Posterior cingulate gyrus (tissue), 11 donors: ENCODE measurements around the gene MST1R.
"Not testable (repeated sequence)": the region's sequence is repeated elsewhere in the genome, so short reads cannot be mapped to it uniquely, and the experiment has no call there.

Source experiments
- DNase-seq, 10 donors: peaks; one replicate each; pipeline versions ENCODE4 v3.0.0 to v3.0.0-alpha.2; 2020 to 2021; ENCODE audit warnings: mixed read lengths in 3 of 10
- intact Hi-C: fragments of 100-400 bp; cut with DNase I; formaldehyde crosslinking; loops from one replicate; pipeline ENCODE4 v1.15.1; 2023

Gene MST1R

GRCh38 chr3:49914906-49915305 lies 11.2 kb upstream of the MST1R start:
- intact Hi-C loops: no loop called here
- DNase-seq: no peak

- intact Hi-C loops: no loop called here
Observed at GRCh38 chr3:49912881-49913281, 9.2 kb upstream of the MST1R start.

GRCh38 chr3:49911611-49912010 lies 7.9 kb upstream of the MST1R start:
- DNase-seq: no peak
- intact Hi-C loops: no loop called here

More at GRCh38 chr3:49912881-49913281, 9.2 kb upstream of the MST1R start:
- peak in 1 of 10 donors; percentile 80 for DNase-seq

GRCh38 chr3:49911124-49911420 lies 7.4 kb upstream of the MST1R start:
- intact Hi-C loops: no loop called here
- DNase-seq: no peak

GRCh38 chr3:49910409-49911123 lies 6.9 kb upstream of the MST1R start:
- intact Hi-C loops: no loop called here
- DNase-seq: peak in 1 of 10 donors; percentile 80

- DNase-seq: no peak
- intact Hi-C loops: loop anchor here (10.0 kb wide), 1 partner anchor 204 kb away; no protein-coding TSS in a partner anchor
Observed at GRCh38 chr3:49908373-49909199, 4.9 kb upstream of the MST1R start.

GRCh38 chr3:49906073-49906743 lies 2.5 kb upstream of the MST1R start:
- intact Hi-C loops: loop anchor here (2.0 to 10.0 kb wide), 2 partner anchors 103 to 201 kb away; partner anchors contain the start of gene INKA1
- peak in 9 of 10 donors; percentile 23 to 94 (median 62) for DNase-seq

GRCh38 chr3:49904448-49904847 lies 775 bp upstream of the MST1R start:
- intact Hi-C loops: loop anchor here (5.0 to 10.0 kb wide), 2 partner anchors 62 to 200 kb away; no protein-coding TSS in a partner anchor
- not testable (repeated sequence) for DNase-seq

GRCh38 chr3:49902511-49903345 lies 945 bp downstream of the MST1R start:
- intact Hi-C loops: loop anchor here (5.0 to 10.0 kb wide), 2 partner anchors 60 to 198 kb away; no protein-coding TSS in a partner anchor
- DNase-seq: peak in 1 of 10 donors; percentile 86

- intact Hi-C loops: loop anchor here (5.0 to 10.0 kb wide), 2 partner anchors 59 to 197 kb away; no protein-coding TSS in a partner anchor
- no peak for DNase-seq
Observed at GRCh38 chr3:49901366-49902339, 2.0 kb downstream of the MST1R start.

DNA sequence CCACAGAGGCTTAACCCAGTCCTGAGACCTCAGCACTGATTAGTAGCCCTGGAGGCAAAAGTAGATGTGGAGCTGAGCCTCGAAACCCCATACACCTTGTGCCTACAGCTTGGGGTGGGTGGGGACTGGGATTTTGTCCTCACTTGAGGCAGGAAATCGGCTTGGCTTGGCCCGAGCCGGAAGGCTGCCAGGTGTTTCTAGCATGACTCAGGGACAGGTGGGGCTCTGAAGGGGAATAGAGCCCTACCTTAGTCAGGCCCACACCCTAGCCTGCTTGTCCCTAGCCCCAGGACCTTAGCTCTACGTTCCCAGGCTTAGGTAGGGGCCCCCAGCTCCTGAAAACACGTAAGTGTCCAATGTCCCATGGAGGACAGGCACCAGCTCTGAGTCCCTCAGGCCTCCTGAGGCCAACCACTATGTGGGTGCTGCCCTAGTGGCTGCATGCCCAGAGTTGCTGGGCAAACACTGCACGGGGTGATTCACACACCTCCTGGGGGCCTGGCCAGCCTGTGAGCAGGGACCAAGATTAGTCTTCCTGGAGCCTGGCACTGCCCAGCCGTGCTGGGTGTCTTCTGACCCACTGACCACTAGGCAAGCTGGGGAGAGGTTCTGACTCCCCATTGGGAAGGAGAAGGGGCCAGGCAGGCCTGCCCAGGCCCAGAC lies 3.1 kb downstream of the MST1R start:
- DNase-seq: peak in 2 of 10 donors; percentile 27 to 88
- intact Hi-C loops: loop anchor here (5.0 to 10.0 kb wide), 2 partner anchors 58 to 196 kb away; no protein-coding TSS in a partner anchor

GRCh38 chr3:49899815-49900214 lies 3.9 kb downstream of the MST1R start:
- DNase-seq: peak in 1 of 10 donors; percentile 19
- intact Hi-C loops: loop anchor here (5.0 to 10.0 kb wide), 2 partner anchors 58 to 195 kb away; no protein-coding TSS in a partner anchor

DNA sequence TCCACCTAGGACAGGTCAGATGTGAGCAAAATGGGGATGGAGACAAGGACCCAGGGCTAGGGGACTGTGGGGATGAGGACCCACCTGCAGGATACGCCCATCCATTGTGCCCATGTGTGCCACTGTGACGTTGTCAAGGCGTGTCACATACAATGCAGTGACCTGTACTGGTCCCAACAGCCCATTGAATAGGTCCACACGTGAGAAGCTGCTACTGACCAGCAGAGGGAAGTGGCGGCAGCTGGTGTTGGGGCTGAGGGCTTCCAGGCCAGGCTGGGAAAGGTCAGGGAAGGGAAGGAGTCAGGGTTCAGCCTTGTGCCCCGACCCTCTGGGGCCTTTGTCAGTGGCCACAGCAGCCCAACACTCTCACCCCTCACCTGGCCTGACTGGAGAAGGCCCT lies 4.7 kb downstream of the MST1R start:
- intact Hi-C loops: no loop called here

DNA sequence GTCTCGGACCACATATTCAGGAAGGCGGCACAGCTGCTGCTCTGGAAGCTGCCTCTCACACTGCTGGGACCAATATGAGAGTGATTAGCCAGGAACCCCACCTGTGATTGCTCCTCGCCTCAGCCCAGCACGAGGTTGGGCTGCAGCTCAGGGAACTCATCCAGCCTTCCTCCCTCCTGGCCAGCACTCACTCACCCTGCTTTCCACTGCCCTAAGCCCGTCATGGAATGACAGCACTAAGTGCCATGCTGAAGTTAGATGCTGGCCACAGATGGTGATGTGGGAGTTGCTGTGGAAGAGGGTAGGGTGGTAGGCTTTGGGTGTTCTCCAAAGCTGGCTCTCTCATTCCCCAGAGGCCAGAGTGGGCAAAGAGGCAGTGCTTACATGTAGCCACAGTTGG lies 7.3 kb downstream of the MST1R start:
- DNase-seq: peak in 6 of 10 donors; percentile 24 to 90 (median 56)
- intact Hi-C loops: no loop called here

More for the DNA sequence above, 4.7 kb downstream of the MST1R start:
- DNase-seq: no peak

- intact Hi-C loops: no loop called here
- DNase-seq: no peak
Observed at GRCh38 chr3:49895791-49896190, 7.9 kb downstream of the MST1R start.

DNA sequence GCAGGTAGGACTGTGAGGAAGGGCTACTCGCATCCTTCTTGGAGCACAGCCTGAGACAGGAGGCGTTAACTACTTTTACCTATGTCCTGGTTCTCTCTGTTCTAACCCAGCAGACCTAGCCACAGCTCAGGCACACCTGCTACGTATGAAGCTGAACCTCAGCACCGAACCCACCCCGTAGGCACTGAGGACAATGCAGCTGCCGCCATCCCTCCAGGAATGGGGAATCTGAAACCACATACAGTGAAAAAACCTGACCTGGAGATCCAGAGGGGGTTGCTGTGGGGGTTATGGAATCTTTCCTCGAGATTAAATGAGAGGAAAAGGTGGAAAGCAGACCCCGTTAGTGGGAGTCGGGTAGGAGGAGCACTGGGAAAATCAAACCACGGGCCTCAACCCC lies 14.4 kb downstream of the MST1R start:
- intact Hi-C loops: no loop called here
- no peak for DNase-seq

DNA sequence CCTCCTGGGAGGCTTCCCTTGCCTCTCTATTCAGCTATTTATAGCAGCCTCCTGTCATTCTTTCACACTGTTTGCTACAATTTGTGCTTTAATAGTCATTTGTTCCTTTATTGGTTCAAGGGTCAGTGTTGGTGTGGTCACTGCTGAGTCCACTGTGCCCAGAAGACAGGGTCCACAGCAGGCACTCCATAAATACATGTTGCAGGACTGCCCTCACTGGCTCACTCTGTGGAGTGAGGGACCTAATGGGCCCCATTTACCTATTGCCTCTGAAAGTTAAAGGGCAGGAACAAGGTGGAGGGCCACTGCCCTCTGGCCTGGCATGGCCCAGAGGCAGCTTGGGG lies 16.8 kb downstream of the MST1R start:
- intact Hi-C loops: no loop called here
- no peak for DNase-seq

GRCh38 chr3:49883998-49884397 lies 19.7 kb downstream of the MST1R start:
- intact Hi-C loops: no loop called here

More at GRCh38 chr3:49883998-49884397, 19.7 kb downstream of the MST1R start:
- DNase-seq: no peak
